ENCODE measurements around the gene ZKSCAN8.

ZKSCAN8 gene

DNA sequence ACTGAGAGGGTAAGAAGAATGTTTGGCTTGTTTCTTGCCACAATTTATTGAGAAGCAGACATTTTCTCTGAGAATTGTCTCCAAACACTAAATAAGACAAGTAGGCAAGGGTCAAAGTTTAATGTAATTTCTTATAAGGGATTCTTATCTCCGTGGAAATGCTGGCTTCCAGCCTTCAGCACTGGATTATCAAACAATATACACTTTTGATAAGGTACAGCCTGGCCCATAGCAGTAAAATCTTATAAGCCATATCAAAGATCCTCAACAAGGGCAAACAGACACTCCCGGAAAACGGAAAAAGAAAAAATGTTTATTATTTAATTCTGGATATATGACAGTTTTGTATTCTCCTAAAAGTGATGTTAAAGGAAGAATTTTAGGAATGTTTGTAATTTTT lies 64.8 kb downstream of the ZKSCAN8 start:
- no peak for DNase-seq (ENCODE audit: low read depth in 2 of 2)

DNA sequence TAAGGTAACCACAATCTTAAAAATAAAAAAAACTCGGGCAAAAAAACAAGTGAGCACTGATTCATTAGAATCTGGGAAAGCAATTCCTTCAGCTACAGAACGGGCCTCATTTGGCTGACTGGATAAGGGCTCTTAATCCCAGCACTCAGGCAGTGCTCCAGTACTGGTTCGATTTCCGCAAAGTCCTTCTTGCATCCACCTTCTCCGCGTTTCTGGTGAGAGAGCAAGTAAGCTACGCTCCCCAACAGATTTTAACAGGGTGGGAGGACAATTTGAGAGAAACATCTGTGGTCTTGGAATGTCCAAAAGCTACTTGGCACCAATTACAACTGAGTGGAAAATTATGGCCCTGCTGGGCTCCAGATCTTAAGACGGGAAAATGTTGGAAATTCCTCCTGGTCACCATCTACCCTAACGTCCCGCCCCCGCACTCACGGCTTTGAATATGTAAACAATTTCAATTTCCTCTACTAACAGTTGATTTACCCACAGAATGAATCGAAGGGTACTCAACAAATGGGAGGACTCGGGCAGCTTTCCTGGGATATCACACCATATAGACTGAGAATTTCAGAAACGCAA lies 65.3 kb downstream of the ZKSCAN8 start:
- no peak for DNase-seq (ENCODE audit: low read depth in 2 of 2)

DNA sequence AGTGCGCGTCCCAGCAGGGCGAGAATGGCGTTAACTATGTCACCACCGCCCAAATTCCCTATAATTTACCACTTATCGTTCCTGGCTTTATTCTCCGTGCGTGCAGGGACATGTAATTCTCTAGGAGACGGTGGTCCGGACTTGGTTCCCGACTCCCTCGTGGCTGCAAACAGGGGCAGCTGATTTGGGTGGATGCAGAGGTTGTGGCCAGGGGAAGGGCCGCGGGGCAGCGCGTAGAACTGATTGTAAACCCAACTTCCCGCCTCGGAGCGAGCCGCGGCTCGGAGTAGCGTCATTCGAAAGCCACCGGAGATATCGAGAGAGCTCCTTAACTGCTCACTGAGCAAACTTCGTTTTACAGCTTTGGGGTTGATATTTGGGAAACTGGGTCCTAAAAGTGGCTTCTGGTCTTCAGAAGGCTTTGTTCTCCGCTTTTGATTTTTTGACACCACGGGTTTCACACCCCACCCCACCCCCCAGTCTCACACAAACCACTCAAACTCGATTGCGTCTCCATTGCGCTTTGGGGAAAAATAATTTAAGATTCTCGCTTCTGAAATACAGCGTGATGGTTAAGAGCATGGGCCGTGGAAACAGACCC lies 65.9 kb downstream of the ZKSCAN8 start:
- DNase-seq (ENCODE audit: low read depth in 2 of 2), result no peak

DNA sequence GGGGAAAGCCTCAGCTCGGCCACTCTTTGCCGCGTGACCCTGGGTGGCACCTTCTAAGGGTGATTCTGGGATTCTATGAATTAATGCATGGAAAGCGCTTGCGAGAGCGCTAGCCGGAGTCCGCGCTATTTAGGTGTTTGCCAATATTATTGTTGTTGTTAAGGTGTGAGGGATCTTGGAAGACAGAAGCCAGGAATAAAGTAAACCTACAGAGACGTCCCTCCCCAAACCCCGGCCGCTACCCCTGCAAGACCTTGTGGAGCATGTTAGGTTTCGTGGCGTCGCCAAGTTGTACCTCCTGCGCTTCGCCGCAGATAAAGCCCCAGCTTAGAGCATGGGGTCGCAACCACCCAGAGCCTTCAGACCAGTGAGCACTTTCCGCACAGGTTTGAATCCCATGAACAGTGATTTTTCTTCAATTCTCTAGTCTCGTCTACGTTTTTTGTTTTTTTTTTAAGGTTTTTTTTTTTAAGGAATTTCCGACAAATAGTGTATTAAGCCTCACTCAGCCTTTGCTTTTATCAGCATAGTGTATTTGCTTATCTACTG lies 66.5 kb downstream of the ZKSCAN8 start:
- no peak for DNase-seq (ENCODE audit: low read depth in 2 of 2)
